Spleen (tissue), 11 donors: ENCODE measurements around the gene HOXD11. TPM values are rescaled to one million over a fixed set of nuclear protein-coding genes. Genes with fewer than 3 reads are reported as not detected.

Source experiments
- DNase-seq: peaks from one replicate; pipeline ENCODE4 v3.0.0-alpha.2; 2020
- H3K27ac ChIP-seq, 8 donors: fragments of 200-600 bp; sonication (generic) in 7 of 8; 1 replicate in 4 of 8; 2 replicates in 4 of 8; pipeline versions ENCODE4 v1.5.0 to v1.8.0; 2016 to 2021; ENCODE audit warnings: inconsistent platforms in 4 of 8, mild to moderate bottlenecking in 4 of 8, moderate library complexity in 1 of 8
- H3K27me3 ChIP-seq, 7 donors: fragments of 200-600 bp; sonication (generic) in 6 of 7; replicated peaks in 1 of 7; 1 replicate in 4 of 7; 2 replicates in 3 of 7; pipeline versions ENCODE4 v1.5.0 to v1.8.0; 2016 to 2021; ENCODE audit warnings: inconsistent platforms in 3 of 7, mild to moderate bottlenecking in 1 of 7
- H3K36me3 ChIP-seq, 6 donors: fragments of 200-600 bp; sonication (generic) in 5 of 6; 1 replicate in 4 of 6; 2 replicates in 2 of 6; pipeline versions ENCODE4 v1.5.0 to v1.8.0; 2016 to 2021; ENCODE audit warnings: inconsistent platforms in 2 of 6
- H3K4me1 ChIP-seq, 6 donors: fragments of 200-600 bp; sonication (generic) in 5 of 6; 1 replicate in 3 of 6; 2 replicates in 3 of 6; pipeline versions ENCODE4 v1.5.0 to v1.8.0; 2016 to 2021; ENCODE audit warnings: inconsistent platforms in 3 of 6
- H3K4me3 ChIP-seq, 8 donors: fragments of 200-600 bp; sonication (generic) in 7 of 8; 1 replicate in 4 of 8; 2 replicates in 4 of 8; pipeline versions ENCODE4 v1.5.0 to v1.8.0; 2016 to 2021; ENCODE audit warnings: inconsistent platforms in 4 of 8, mild to moderate bottlenecking in 4 of 8, moderate library complexity in 2 of 8
- H3K9me3 ChIP-seq, 8 donors: fragments of 200-600 bp; sonication (generic) in 7 of 8; 1 replicate in 4 of 8; 2 replicates in 4 of 8; pipeline versions ENCODE4 v1.5.0 to v1.8.0; 2016 to 2021; ENCODE audit warnings: inconsistent platforms in 4 of 8
- CTCF ChIP-seq, 11 experiments: fragments of 200-600 bp in 7 of 11; fragments of 450-650 bp in 4 of 11; sonication (generic) in 4 of 11; IDR thresholded peaks in 8 of 11; conservative IDR thresholded peaks in 3 of 11; 1 replicate in 7 of 11; 2 replicates in 4 of 11; pipeline versions ENCODE4 v1.4.0 to v1.8.0; 2016 to 2021; ENCODE audit warnings: antibody characterized with exemption in 11 of 11, inconsistent platforms in 4 of 11, mild to moderate bottlenecking in 1 of 11
- POLR2A ChIP-seq, 3 donors: fragments of 450-650 bp; IDR thresholded peaks; one replicate each; pipeline ENCODE4 v1.5.1; 2017; ENCODE audit warnings: antibody characterized with exemption in 3 of 3, mild to moderate bottlenecking in 1 of 3
- POLR2AphosphoS5 ChIP-seq, 3 donors: sonication (generic); formaldehyde crosslinking; IDR thresholded peaks; one replicate each; pipeline ENCODE4 v1.5.1; 2017; ENCODE audit warnings: antibody characterized with exemption in 3 of 3
- WGBS, 5 donors: extraction: QIAGEN DNeasy Blood & Tissue Kit in 3 of 5; methylation state at CpG; one replicate each; pipeline versions ENCODE4 v1.1.5 to v1.1.7; 2013 to 2018; 5-methylcytosine and 5-hydroxymethylcytosine counted together
- intact Hi-C: fragments of 100-400 bp; cut with DNase I; formaldehyde crosslinking; loops from one replicate; pipeline ENCODE4 v1.15.0; 2023; ENCODE audit warnings: low total_unique reads
- polyA plus RNA-seq, 3 donors: library from polyadenylated mRNA; stranded (reverse); fragments of 200-250 nt; gene quantifications; one replicate each; pipeline ENCODE4 v1.2.1, GENCODE V29; 2013
- total RNA-seq, 7 donors: library from RNA; depleted of rRNA in 3 of 7; stranded (reverse); fragments of >200 nt in 3 of 7; fragmentation: NEBNext Ultra II Directional in 4 of 7; extraction: Animal tissue kit (Norgen Biotek cat#: 25700) in 4 of 7; gene quantifications; one replicate each; pipeline versions ENCODE4 v1.1.0 to v1.2.1, GENCODE V29; 2016 to 2021
- donor health status: healthy with polysubstance abuse.
- donor health status: DM: no; HTN: no; CAD: no; lungs with moderate emphysema.
- donor health status: DM: no; HTN: no; CAD: no.
- donor health status: Bipolar disorder and iron deficiency.
- donor health status: healthy.
- donor health status: DM: no; HTN: no; CAD: no.
- donor health status: DM: yes; HTN: yes; CAD: no.

Gene HOXD11
- total and polyA plus RNA-seq, 10 donors, result not detected

- H3K27ac ChIP-seq, result no peak overlapping the region
- peaks cover 0 to 5% (median 0%) of the 10 kb centered on the region in 8 donors for H3K9me3 ChIP-seq
- H3K36me3 ChIP-seq, result no peaks in the 10 kb centered on the region
- peak in 2 of 3 donors; percentile 44 to 46 for TF ChIP-seq POLR2AphosphoS5 (IDR thresholded peaks at IDR 0.05)
- no peak for TF ChIP-seq POLR2A (IDR thresholded peaks at IDR 0.05)
- TF ChIP-seq CTCF (IDR thresholded peaks at IDR 0.05 in 8 of 11, conservative IDR thresholded peaks at IDR 0.05 in 3 of 11), result peak; percentile 50 to 84 (median 76)
- peaks cover 10 to 61% (median 49%) of the 10 kb centered on the region in 6 donors for H3K4me1 ChIP-seq
- intact Hi-C loops, result loop anchor here (5.0 kb wide), 1 partner anchor 845 kb away; no protein-coding TSS in a partner anchor
- H3K4me3 ChIP-seq, result peak overlapping the region; percentile 15 to 67 (median 38)
- DNase-seq, result peak; percentile 90
- 1 to 6% (median 2%) methylated on average over 29 to 45 of the region's 45 CpGs for WGBS, 5 donors
- H3K27me3 ChIP-seq, result peaks cover 28 to 100% (median 100%) of the 10 kb centered on the region in 7 donors
Measured at GRCh38 chr2:176096986-176097819, 9.9 kb upstream of the HOXD11 start.

- peaks cover 10 to 54% (median 43%) of the 10 kb centered on the region in 6 donors for H3K4me1 ChIP-seq
- TF ChIP-seq POLR2AphosphoS5 (IDR thresholded peaks at IDR 0.05), result no peak
- TF ChIP-seq POLR2A (IDR thresholded peaks at IDR 0.05), result no peak
- TF ChIP-seq CTCF (IDR thresholded peaks at IDR 0.05 in 8 of 11, conservative IDR thresholded peaks at IDR 0.05 in 3 of 11), result peak in 3 of 11 experiments; percentile 14 to 38 (median 32)
- peaks cover 28 to 100% (median 100%) of the 10 kb centered on the region in 7 donors for H3K27me3 ChIP-seq
- peaks cover 0 to 5% (median 0%) of the 10 kb centered on the region in 8 donors for H3K9me3 ChIP-seq
- intact Hi-C loops, result loop anchor here (5.0 kb wide), 1 partner anchor 846 kb away; no protein-coding TSS in a partner anchor
- peak overlapping the region in 4 of 8 donors; percentile 37 to 67 (median 42) for H3K4me3 ChIP-seq
- no peak for DNase-seq
- H3K36me3 ChIP-seq, result no peaks in the 10 kb centered on the region
- WGBS, 5 donors, result 3 to 6% (median 4%) methylated on average over 18 of the region's 18 CpGs
- H3K27ac ChIP-seq, result no peak overlapping the region
Measured at GRCh38 chr2:176097820-176098365, 9.2 kb upstream of the HOXD11 start.

GRCh38 chr2:176098366-176099158 lies 8.5 kb upstream of the HOXD11 start:
- Histone ChIP-seq H3K4me3 (peak overlapping the region in 1 of 8 donors; percentile 1), H3K36me3 (no peaks in the 10 kb centered on the region), H3K9me3 (peaks cover 0 to 5% (median 0%) of the 10 kb centered on the region in 8 donors), H3K27me3 (peaks cover 25 to 100% (median 100%) of the 10 kb centered on the region in 7 donors), H3K27ac (no peak overlapping the region), H3K4me1 (peaks cover 5 to 47% (median 37%) of the 10 kb centered on the region in 6 donors)
- 4 to 12% (median 7%) methylated on average over 15 to 35 of the region's 35 CpGs for WGBS, 5 donors
- no peak for DNase-seq
- intact Hi-C loops, result loop anchor here (5.0 kb wide), 1 partner anchor 846 kb away; no protein-coding TSS in a partner anchor
- no peak for TF ChIP-seq POLR2A (IDR thresholded peaks at IDR 0.05)
- no peak for TF ChIP-seq CTCF (IDR thresholded peaks at IDR 0.05 in 8 of 11, conservative IDR thresholded peaks at IDR 0.05 in 3 of 11)
- TF ChIP-seq POLR2AphosphoS5 (IDR thresholded peaks at IDR 0.05), result no peak
